Renal cortex interstitium (tissue), 11 donors: Measurements from ENCODE around the gene PWWP2B. TPM values are rescaled to one million over a fixed set of nuclear protein-coding genes. Genes with fewer than 3 reads are reported as not detected.
A peak's percentile ranks its signal among the peaks of the same experiment; 100 is the strongest.

Experiments
- DNase-seq, 11 donors: peaks; one replicate each; pipeline ENCODE4 v3.0.0-alpha.2; 2013; ENCODE audit warnings: low read depth in 9 of 11, low spot score in 4 of 11; ENCODE audit errors: extremely low read depth in 1 of 11
- polyA plus RNA-seq, 3 donors: library from polyadenylated mRNA; unstranded; fragments of 120-200 nt; gene quantifications; one replicate each; pipeline ENCODE4 v1.2.1, GENCODE V29; 2013; ENCODE audit not compliant: insufficient read length in 3 of 3

Gene PWWP2B
- polyA plus RNA-seq, 3 donors: 5.9 to 10.7 (median 10.1) TPM

- no peak for DNase-seq
Measured at GRCh38 chr10:132400041-132400546, 3.1 kb downstream of the PWWP2B start.

GRCh38 chr10:132400547-132401151 lies 3.6 kb downstream of the PWWP2B start:
- no peak for DNase-seq

GRCh38 chr10:132401401-132402118 lies 4.6 kb downstream of the PWWP2B start:
- no peak for DNase-seq

DNA sequence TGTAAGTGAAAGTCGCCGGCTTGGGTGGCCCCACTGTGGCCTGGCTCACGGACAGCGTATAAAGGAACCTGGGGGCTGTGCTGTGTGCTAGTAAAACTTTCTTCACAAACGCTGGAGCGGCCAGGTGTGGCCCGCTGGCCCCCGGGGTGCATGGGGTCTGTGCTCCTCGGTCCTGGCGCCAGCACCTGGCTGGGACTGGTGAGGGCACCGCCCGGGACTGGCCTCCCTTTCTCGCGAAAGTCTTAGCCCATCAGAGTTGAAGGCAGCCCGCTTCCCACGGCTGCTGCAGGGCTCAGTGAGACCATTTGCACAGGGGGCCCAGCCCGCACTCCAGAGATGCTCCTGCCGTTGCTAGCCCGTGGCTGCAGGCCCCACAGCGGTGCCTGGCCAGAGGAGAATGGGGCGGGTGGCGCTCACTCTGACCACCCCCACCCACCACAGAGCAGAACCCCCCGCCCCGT lies 5.8 kb downstream of the PWWP2B start:
- no peak for DNase-seq

DNA sequence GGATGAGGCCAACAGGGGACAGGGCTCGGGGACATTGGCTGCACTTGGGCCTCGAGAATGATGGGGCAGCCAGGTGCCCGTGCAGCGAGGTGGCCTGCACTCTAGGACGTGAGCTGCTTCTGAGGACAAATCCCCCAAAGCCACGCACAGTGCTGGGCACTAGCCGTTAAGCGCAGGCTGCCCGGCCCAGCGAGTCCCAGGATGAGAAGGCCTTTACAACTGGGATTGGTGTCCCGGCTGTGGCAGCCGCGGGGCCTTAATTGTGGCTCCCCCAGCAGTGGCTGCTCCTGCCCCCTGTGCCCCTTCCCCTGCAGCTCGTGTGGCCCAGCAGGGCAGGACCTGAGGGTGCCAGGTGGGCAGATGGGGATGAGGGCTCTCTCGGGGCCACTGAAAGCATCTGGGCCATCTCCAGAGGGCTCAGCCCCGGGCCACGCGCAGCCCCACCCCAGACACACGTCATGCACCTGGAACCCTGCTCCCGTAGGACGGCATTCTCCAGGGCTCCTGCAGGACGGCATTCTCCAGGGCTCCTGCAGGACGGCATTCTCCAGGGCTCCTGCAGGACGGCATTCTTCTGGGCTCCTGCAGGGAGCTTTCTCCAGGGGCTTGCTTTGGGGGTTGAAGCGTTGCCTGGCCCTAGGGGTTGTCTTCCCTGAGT lies 6.6 kb downstream of the PWWP2B start:
- no peak for DNase-seq

DNA sequence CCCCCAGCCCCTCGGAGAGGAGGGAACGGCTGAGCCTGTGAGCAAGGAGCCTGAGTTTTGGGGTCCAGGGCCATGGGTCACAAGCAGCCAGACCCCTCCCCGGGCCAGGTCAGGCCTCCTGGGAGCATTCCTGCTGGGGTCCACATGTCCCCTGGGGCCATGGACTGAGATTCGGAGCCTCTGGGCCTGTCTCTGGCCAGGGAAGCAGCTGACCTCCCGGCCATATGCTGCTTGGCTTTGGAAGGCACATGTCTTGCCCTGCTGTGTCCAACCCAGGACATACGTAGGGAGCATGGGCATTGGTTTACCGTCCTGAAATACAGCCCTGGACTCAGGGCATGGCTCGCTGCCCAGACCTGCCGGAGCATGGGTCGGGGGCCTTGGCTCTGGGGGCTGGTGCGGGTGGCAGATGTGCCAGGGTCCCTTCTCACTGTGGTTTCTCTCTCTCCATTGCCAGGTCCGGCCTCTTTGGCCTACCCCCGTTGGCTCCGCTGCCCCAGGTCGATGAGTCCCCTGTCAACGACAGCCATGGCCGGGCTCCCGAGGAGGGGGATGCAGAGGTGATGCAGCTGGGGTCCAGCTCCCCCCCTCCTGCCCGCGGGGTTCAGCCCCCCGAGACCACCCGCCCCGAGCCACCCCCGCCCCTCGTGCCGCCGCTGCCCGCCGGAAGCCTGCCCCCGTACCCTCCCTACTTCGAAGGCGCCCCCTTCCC lies 7.3 kb downstream of the PWWP2B start:
- DNase-seq: no peak

GRCh38 chr10:132404911-132405462 lies 8.0 kb downstream of the PWWP2B start:
- no peak for DNase-seq

GRCh38 chr10:132405463-132405991 lies 8.5 kb downstream of the PWWP2B start:
- no peak for DNase-seq

- DNase-seq: no peak
Measured at GRCh38 chr10:132406181-132406580, 9.2 kb downstream of the PWWP2B start.

GRCh38 chr10:132406750-132407149 lies 9.8 kb downstream of the PWWP2B start:
- DNase-seq: no peak

GRCh38 chr10:132407243-132407746 lies 10.3 kb downstream of the PWWP2B start:
- no peak for DNase-seq

- DNase-seq: peak in 4 of 11 donors; percentile 65 to 84 (median 82)
Measured at GRCh38 chr10:132407846-132408278, 10.9 kb downstream of the PWWP2B start.

DNA sequence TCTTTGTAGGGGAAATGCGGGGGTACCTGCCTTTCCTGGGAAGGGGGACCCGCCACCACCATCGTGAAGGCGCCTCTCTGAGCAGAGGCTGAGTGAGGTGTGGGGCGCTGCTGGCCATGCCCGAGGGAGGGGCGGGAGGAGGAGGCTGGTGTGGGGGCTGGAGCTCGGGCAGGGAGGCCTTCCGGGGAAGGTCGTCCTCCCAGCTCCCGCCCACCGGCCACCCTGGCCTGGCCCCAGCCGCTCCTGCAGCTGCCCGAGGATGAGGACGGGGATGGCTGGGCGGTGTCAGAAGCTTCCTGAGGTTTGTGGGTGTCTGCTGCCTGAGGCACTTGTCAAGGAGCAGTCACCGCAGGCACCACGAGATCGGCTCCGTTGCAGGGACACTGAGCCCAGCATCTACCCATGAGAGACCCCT lies 11.4 kb downstream of the PWWP2B start:
- no peak for DNase-seq

DNA sequence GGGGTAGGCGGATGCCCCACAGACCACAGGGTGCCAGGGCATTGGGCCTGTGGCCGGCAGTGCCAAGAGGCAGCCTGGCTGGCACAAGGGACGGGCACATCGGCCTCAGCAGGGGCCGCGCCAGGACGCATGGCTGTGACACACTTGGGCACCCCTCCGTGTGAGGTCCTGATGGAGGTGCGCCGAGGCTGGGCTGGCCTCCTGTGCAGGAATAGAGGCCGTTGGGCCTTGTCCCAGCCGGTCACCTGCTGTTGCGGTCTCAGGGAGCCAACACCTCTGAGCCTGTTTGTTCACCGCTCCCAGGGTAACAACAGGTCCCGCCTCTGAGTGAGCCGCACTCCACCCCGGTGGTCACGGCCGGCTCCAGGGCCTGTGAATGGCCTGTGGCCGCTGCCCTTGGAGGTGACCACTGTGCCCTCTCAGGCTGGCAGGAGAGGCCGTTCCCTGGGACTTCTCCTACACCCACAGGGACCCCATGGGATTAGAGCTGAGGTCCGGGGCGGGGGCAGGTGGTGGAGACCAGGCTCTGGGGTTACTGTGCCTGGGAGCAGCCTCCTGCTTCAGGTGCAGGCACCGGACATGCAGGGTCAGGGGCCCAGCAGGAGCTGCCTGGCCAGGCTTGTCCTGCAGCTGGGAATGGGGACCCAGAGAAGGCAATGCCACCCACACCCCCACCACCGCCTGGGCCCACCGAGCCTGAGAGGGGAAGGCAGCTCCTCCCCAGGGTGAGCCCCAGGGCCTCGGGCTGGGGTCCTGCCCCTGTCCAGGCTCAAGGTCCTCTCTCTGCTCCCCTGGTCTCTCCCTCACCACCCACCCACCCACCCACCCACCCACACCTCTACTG lies 12.0 kb downstream of the PWWP2B start:
- DNase-seq: no peak

DNA sequence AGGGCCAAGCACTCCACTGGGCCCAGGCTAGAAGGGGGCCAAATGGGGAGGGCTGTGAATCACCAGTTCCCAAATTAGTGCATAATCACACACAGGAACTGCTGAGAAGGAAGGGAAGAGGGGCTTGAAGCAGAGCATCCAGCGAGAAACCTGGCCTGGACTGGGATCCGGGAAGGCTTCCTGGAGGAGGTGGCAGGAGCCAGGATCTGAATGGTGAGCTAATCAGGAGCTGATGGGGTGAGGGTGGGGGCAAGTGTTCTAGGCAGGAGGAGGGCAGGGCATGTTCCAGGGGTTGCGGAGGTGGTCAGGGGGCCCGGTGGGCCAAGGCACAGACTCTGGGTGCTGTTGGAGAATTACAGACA lies 12.6 kb downstream of the PWWP2B start:
- no peak for DNase-seq

DNA sequence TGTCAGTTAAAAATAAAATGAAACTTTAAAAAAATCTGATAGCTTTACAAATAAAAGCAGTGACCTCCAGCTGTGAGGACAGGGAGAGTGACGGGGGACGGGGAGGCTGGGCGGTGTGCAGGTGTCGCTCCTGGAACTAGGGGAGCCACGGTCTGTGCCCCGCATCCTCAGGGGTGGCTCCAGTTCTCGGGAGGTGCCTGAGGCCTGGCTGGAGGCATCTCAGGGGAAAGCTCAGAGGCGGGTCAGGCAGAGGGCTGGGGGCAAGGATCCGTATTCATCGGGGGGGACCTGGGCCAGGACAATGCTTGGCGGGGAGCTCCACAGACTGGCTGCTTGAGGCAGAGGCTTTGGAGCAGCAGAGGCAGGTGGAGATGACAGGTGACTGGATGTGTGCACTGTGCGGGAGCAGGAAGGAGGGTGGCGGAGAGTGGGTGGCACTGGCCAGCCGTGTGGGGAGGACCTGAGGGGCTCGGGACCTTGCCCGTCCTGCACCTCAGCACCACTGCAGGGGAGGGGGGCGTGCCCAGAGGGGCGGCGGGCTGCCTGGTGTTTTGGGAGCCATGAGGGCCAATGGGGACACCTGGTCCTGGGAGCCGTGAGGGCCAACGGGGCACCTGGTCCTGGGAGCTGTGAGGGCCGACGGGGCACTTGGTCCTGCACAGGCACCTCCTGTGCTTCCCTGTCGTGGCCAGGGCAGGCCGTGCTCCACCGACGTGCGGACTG lies 13.2 kb downstream of the PWWP2B start:
- DNase-seq: no peak

GRCh38 chr10:132410779-132411532 lies 14.0 kb downstream of the PWWP2B start:
- DNase-seq: no peak
